Stimulated activated effector memory CD8-positive, alpha-beta T cell treated with anti-CD3 and anti-CD28 coated beads, Interleukin-12 subunit alpha, Interleukin-12 subunit beta, amount 100 ng/mL, for 72 hours (primary cell): Measurements from ENCODE around the gene CUX1.
"Not testable (repeated sequence)": the region's sequence is repeated elsewhere in the genome, so short reads cannot be mapped to it uniquely, and the experiment has no call there.

Source experiments
- ATAC-seq: fragments of 150-1000 bp; cut with Tn5 transposase; 2 replicates; pipeline ENCODE4 v1.10.0; 2021
- DNase-seq, 2 donors: peaks; one replicate each; pipeline ENCODE4 v3.0.0; 2021 to 2022; ENCODE audit warnings: low spot score in 2 of 2
- H3K27ac Mint-ChIP-seq: one replicate; pipeline ENCODE4 v1.8.0; 2022; ENCODE audit warnings: mild to moderate bottlenecking, mixed read lengths
- H3K36me3 Mint-ChIP-seq: one replicate; pipeline ENCODE4 v1.8.0; 2022; ENCODE audit warnings: mild to moderate bottlenecking, mixed read lengths
- H3K4me1 Mint-ChIP-seq: one replicate; pipeline ENCODE4 v1.8.0; 2022; ENCODE audit warnings: mixed read lengths
- H3K4me3 Mint-ChIP-seq: one replicate; pipeline ENCODE4 v1.8.0; 2022; ENCODE audit warnings: mild to moderate bottlenecking, mixed read lengths
- H3K9me3 Mint-ChIP-seq: one replicate; pipeline ENCODE4 v1.8.0; 2022; ENCODE audit warnings: mixed read lengths

The CUX1 gene

GRCh38 chr7:101863598-101863997 is 46.2 kb downstream of the CUX1 start:
- H3K27ac Mint-ChIP-seq = no peak overlapping the region
- no peaks in the 10 kb centered on the region for H3K9me3 Mint-ChIP-seq
- peaks cover 21% of the 10 kb centered on the region for H3K4me1 Mint-ChIP-seq
- DNase-seq (no peak), ATAC-seq (no peak)
- H3K4me3 Mint-ChIP-seq = no peak overlapping the region
- no peaks in the 10 kb centered on the region for H3K36me3 Mint-ChIP-seq

- peaks cover 26% of the 10 kb centered on the region for H3K4me1 Mint-ChIP-seq
- ATAC-seq = no peak
- no peak overlapping the region for H3K27ac Mint-ChIP-seq
- no peaks in the 10 kb centered on the region for H3K36me3 Mint-ChIP-seq
- H3K9me3 Mint-ChIP-seq = no peaks in the 10 kb centered on the region
- H3K4me3 Mint-ChIP-seq = no peak overlapping the region
- DNase-seq = no peak
These were observed 46.6 kb downstream of the CUX1 start for GRCh38 chr7:101864039-101864438.

GRCh38 chr7:101865031-101865430 is 47.6 kb downstream of the CUX1 start:
- Mint-ChIP-seq H3K4me3 (no peak overlapping the region), H3K27ac (no peak overlapping the region), H3K4me1 (peaks cover 33% of the 10 kb centered on the region), H3K36me3 (no peaks in the 10 kb centered on the region), H3K9me3 (no peaks in the 10 kb centered on the region)
- ATAC-seq (no peak), DNase-seq (no peak)

- DNase-seq (no peak), ATAC-seq (no peak)
- H3K9me3 Mint-ChIP-seq = no peaks in the 10 kb centered on the region
- no peak overlapping the region for H3K27ac Mint-ChIP-seq
- H3K4me3 Mint-ChIP-seq = no peak overlapping the region
- no peaks in the 10 kb centered on the region for H3K36me3 Mint-ChIP-seq
- peaks cover 37% of the 10 kb centered on the region for H3K4me1 Mint-ChIP-seq
These were observed 48.0 kb downstream of the CUX1 start for GRCh38 chr7:101865455-101865854.

GRCh38 chr7:101866328-101866727 is 48.9 kb downstream of the CUX1 start:
- no peaks in the 10 kb centered on the region for H3K9me3 Mint-ChIP-seq
- H3K36me3 Mint-ChIP-seq = no peaks in the 10 kb centered on the region
- H3K27ac Mint-ChIP-seq = no peak overlapping the region
- DNase-seq = no peak
- no peak for ATAC-seq
- H3K4me3 Mint-ChIP-seq = no peak overlapping the region
- H3K4me1 Mint-ChIP-seq = peaks cover 46% of the 10 kb centered on the region

GRCh38 chr7:101867265-101867664 is 49.8 kb downstream of the CUX1 start:
- ATAC-seq (peak; percentile 16), DNase-seq (no peak)
- peaks cover 49% of the 10 kb centered on the region for H3K4me1 Mint-ChIP-seq
- H3K4me3 Mint-ChIP-seq = no peak overlapping the region
- H3K9me3 Mint-ChIP-seq = no peaks in the 10 kb centered on the region
- no peaks in the 10 kb centered on the region for H3K36me3 Mint-ChIP-seq
- no peak overlapping the region for H3K27ac Mint-ChIP-seq

- not testable (repeated sequence) for H3K4me3 Mint-ChIP-seq, H3K9me3 Mint-ChIP-seq, H3K36me3 Mint-ChIP-seq, ATAC-seq, DNase-seq, H3K27ac Mint-ChIP-seq
- peaks cover 49% of the 10 kb centered on the region for H3K4me1 Mint-ChIP-seq
These were observed 50.3 kb downstream of the CUX1 start for GRCh38 chr7:101867681-101868080.

- DNase-seq = no peak
These were observed 50.9 kb downstream of the CUX1 start for GRCh38 chr7:101868191-101868950.

GRCh38 chr7:101869026-101869900 is 51.8 kb downstream of the CUX1 start:
- H3K36me3 Mint-ChIP-seq = no peaks in the 10 kb centered on the region
- H3K4me1 Mint-ChIP-seq = peaks cover 49% of the 10 kb centered on the region
- ATAC-seq (no peak), DNase-seq (no peak)
- H3K4me3 Mint-ChIP-seq = no peak overlapping the region
- no peaks in the 10 kb centered on the region for H3K9me3 Mint-ChIP-seq
- peak overlapping the region; percentile 63 for H3K27ac Mint-ChIP-seq

More at GRCh38 chr7:101868191-101868950, 50.9 kb downstream of the CUX1 start:
- ATAC-seq = no peak
- H3K9me3 Mint-ChIP-seq = no peaks in the 10 kb centered on the region
- peak overlapping the region; percentile 63 for H3K27ac Mint-ChIP-seq
- H3K4me3 Mint-ChIP-seq = no peak overlapping the region
- no peaks in the 10 kb centered on the region for H3K36me3 Mint-ChIP-seq
- peaks cover 49% of the 10 kb centered on the region for H3K4me1 Mint-ChIP-seq

- Mint-ChIP-seq H3K9me3 (no peaks in the 10 kb centered on the region), H3K36me3 (no peaks in the 10 kb centered on the region), H3K27ac (no peak overlapping the region), H3K4me3 (no peak overlapping the region), H3K4me1 (peaks cover 49% of the 10 kb centered on the region)
- no peak for ATAC-seq
- no peak for DNase-seq
These were observed 52.5 kb downstream of the CUX1 start for GRCh38 chr7:101869901-101870290.

GRCh38 chr7:101870361-101871062 is 53.1 kb downstream of the CUX1 start:
- no peaks in the 10 kb centered on the region for H3K36me3 Mint-ChIP-seq
- peaks cover 45% of the 10 kb centered on the region for H3K4me1 Mint-ChIP-seq
- ATAC-seq (no peak), DNase-seq (no peak)
- no peak overlapping the region for H3K4me3 Mint-ChIP-seq
- no peaks in the 10 kb centered on the region for H3K9me3 Mint-ChIP-seq
- no peak overlapping the region for H3K27ac Mint-ChIP-seq

GRCh38 chr7:101871351-101871750 is 53.9 kb downstream of the CUX1 start:
- peaks cover 43% of the 10 kb centered on the region for H3K4me1 Mint-ChIP-seq
- H3K4me3 Mint-ChIP-seq = no peak overlapping the region
- H3K36me3 Mint-ChIP-seq = no peaks in the 10 kb centered on the region
- H3K27ac Mint-ChIP-seq = no peak overlapping the region
- ATAC-seq (no peak), DNase-seq (no peak)
- H3K9me3 Mint-ChIP-seq = no peaks in the 10 kb centered on the region

- Mint-ChIP-seq H3K4me1 (peaks cover 23% of the 10 kb centered on the region), H3K4me3 (no peak overlapping the region), H3K27ac (peak overlapping the region; percentile 17), H3K36me3 (no peaks in the 10 kb centered on the region), H3K9me3 (no peaks in the 10 kb centered on the region)
- no peak for DNase-seq
- ATAC-seq = no peak
These were observed 56.6 kb downstream of the CUX1 start for GRCh38 chr7:101874028-101874427.

GRCh38 chr7:101875283-101875846 is 57.9 kb downstream of the CUX1 start:
- Mint-ChIP-seq H3K4me1 (peaks cover 12% of the 10 kb centered on the region), H3K4me3 (no peak overlapping the region), H3K9me3 (no peaks in the 10 kb centered on the region), H3K27ac (no peak overlapping the region), H3K36me3 (no peaks in the 10 kb centered on the region)
- no peak for DNase-seq
- no peak for ATAC-seq

- Mint-ChIP-seq H3K4me1 (no peaks in the 10 kb centered on the region), H3K9me3 (no peaks in the 10 kb centered on the region), H3K4me3 (no peak overlapping the region), H3K27ac (no peak overlapping the region), H3K36me3 (no peaks in the 10 kb centered on the region)
- ATAC-seq (no peak), DNase-seq (no peak)
These were observed 60.6 kb downstream of the CUX1 start for GRCh38 chr7:101877882-101878591.
